Endothelial cell of umbilical vein (primary cell): ENCODE results near the gene HADH. TPM values are rescaled to one million over a fixed set of nuclear protein-coding genes. Genes with fewer than 3 reads are reported as not detected.

Source experiments
- BruUV-seq: library from RNA; stranded (reverse); fragments of 400-500 nt; replicated peaks from 2 replicates; lab custom pipeline; 2021; lab: Mats Ljungman, UMichigan
- CTCF ChIA-PET: fragments of 300-600, 350-600 bp; sonication (Branson Sonifier 250); formaldehyde crosslinking; loops from one replicate; lab custom pipeline; 2021; ENCODE audit warnings: antibody characterized with exemption, inconsistent platforms; lab: Charles Lee
- POLR2A ChIA-PET: fragments of 300-600, 350-600 bp; sonication (Branson Sonifier 250); formaldehyde crosslinking; loops from one replicate; lab custom pipeline; 2021; ENCODE audit warnings: antibody characterized with exemption, inconsistent platforms; lab: Charles Lee
- DNase-seq: peaks from one replicate; pipeline ENCODE4 v3.0.0-alpha.2; 2011; ENCODE audit warnings: low read depth, low spot score
- FAIRE-seq: peaks from 2 replicates; lab custom pipeline; 2011; peaks lifted over from hg19 to GRCh38; lab: Jason Lieb, UNC
- H2AFZ ChIP-seq: 2 replicates; pipeline ENCODE4 v1.6.0; 2012; ENCODE audit warnings: low read depth, low read length, control low read depth, inconsistent platforms
- H3K27ac ChIP-seq: 2 replicates; pipeline ENCODE4 v1.5.1; 2011; ENCODE audit warnings: low read depth, mild to moderate bottlenecking, control low read depth, low read length, moderate library complexity; ENCODE audit not compliant: insufficient read depth
- H3K27me3 ChIP-seq, 2 experiments: 2 replicates each; pipeline versions ENCODE4 v1.6.0 to v1.6.1; 2011; ENCODE audit warnings: low read length in 2 of 2, mixed read lengths in 1 of 2; ENCODE audit not compliant: control insufficient read depth in 2 of 2, insufficient read depth in 2 of 2
- H3K36me3 ChIP-seq, 2 experiments: 2 replicates in 1 of 2; 3 replicates in 1 of 2; pipeline ENCODE4 v1.5.1; 2011; ENCODE audit warnings: low read length in 2 of 2, mild to moderate bottlenecking in 1 of 2, moderate library complexity in 1 of 2; ENCODE audit not compliant: control insufficient read depth in 2 of 2, insufficient read depth in 2 of 2; ENCODE audit errors: extremely low read depth in 1 of 2
- H3K4me1 ChIP-seq: 3 replicates; pipeline ENCODE4 v1.5.1; 2011; ENCODE audit warnings: mild to moderate bottlenecking, low read length; ENCODE audit not compliant: control insufficient read depth, insufficient read depth; ENCODE audit errors: extremely low read depth
- H3K4me2 ChIP-seq: 2 replicates; pipeline ENCODE4 v1.6.1; 2011; ENCODE audit warnings: low read length, control low read depth, mixed read lengths; ENCODE audit not compliant: insufficient read depth
- H3K4me3 ChIP-seq, 3 experiments: fragments of 200-600 bp in 1 of 3; sonication (generic), shearing (Covaris generic) in 1 of 3; replicated peaks in 1 of 3; 2 replicates each; pipeline ENCODE4 v1.5.1; 2011 to 2016; ENCODE audit warnings: control low read depth in 3 of 3, low read length in 3 of 3, mild to moderate bottlenecking in 2 of 3, inconsistent platforms in 1 of 3, low read depth in 1 of 3, moderate library complexity in 1 of 3; ENCODE audit not compliant: insufficient read depth in 1 of 3
- H3K79me2 ChIP-seq: 2 replicates; pipeline ENCODE4 v1.6.0; 2012; ENCODE audit warnings: low read length, inconsistent platforms; ENCODE audit not compliant: control insufficient read depth, insufficient read depth
- H3K9ac ChIP-seq: replicated peaks from 2 replicates; pipeline ENCODE3; 2011; ENCODE audit warnings: low read length, control low read depth; ENCODE audit not compliant: insufficient read depth; ENCODE audit errors: extremely low read depth
- H3K9me1 ChIP-seq: replicated peaks from 3 replicates; pipeline ENCODE4 v1.6.0; 2011; ENCODE audit warnings: mild to moderate bottlenecking, low read length; ENCODE audit not compliant: control insufficient read depth, insufficient read depth; ENCODE audit errors: extremely low read depth
- H3K9me3 ChIP-seq: replicated peaks from 2 replicates; pipeline ENCODE4 v1.5.1; 2012; ENCODE audit warnings: low read length, inconsistent platforms; ENCODE audit not compliant: control insufficient read depth, insufficient read depth
- H4K20me1 ChIP-seq: replicated peaks from 2 replicates; pipeline ENCODE3; 2011; ENCODE audit warnings: mild to moderate bottlenecking, low read length; ENCODE audit not compliant: control insufficient read depth, insufficient read depth; ENCODE audit errors: extremely low read depth
- EZH2 ChIP-seq: IDR thresholded peaks from 2 replicates; pipeline ENCODE4 v1.6.1; 2012; ENCODE audit warnings: borderline replicate concordance, low read depth, mild to moderate bottlenecking, moderate library complexity, low read length, inconsistent platforms; ENCODE audit not compliant: severe bottlenecking
- FOS ChIP-seq: IDR thresholded peaks from 2 replicates; pipeline ENCODE4 v1.6.1; 2011; ENCODE audit warnings: mild to moderate bottlenecking, low read length, moderate library complexity, borderline replicate concordance; ENCODE audit not compliant: insufficient read depth
- GATA2 ChIP-seq: IDR thresholded peaks from 2 replicates; pipeline ENCODE4 v1.7.0; 2011; ENCODE audit warnings: low read depth, mild to moderate bottlenecking, moderate library complexity, mixed read lengths, low read length; ENCODE audit not compliant: insufficient read length, insufficient read depth
- JUN ChIP-seq: IDR thresholded peaks from 2 replicates; pipeline ENCODE4 v1.6.1; 2011; ENCODE audit warnings: borderline replicate concordance, low read depth; ENCODE audit not compliant: insufficient read length, insufficient read depth
- MYC ChIP-seq: IDR thresholded peaks from one replicate; pipeline ENCODE4 v1.6.1; 2011; ENCODE audit warnings: mild to moderate bottlenecking, low read depth, low read length
- POLR2A ChIP-seq: IDR thresholded peaks from 2 replicates; pipeline ENCODE4 v1.6.1; 2012; ENCODE audit warnings: low read depth, mild to moderate bottlenecking, control low read depth, low read length
- POLR2AphosphoS5 ChIP-seq: IDR thresholded peaks from 2 replicates; pipeline ENCODE4 v1.6.1; 2012; ENCODE audit warnings: low read depth, mild to moderate bottlenecking, control low read depth, low read length, moderate library complexity; ENCODE audit not compliant: insufficient read depth
- dilution Hi-C: fragments of 300-500 bp; cut with MboI; formaldehyde crosslinking; loops from one replicate; pipeline ENCODE4 v1.15.0; 2019; ENCODE audit warnings: low sequenced_read_pairs; ENCODE audit not compliant: extremely low pct_ligation_motif_present
- intact Hi-C: fragments of 100-400 bp; cut with micrococcal nuclease; formaldehyde crosslinking; loops from one replicate; pipeline ENCODE4 v1.10.0; 2022
- polyA plus RNA-seq, 4 experiments: library from polyadenylated mRNA; depleted of rRNA in 3 of 4; stranded (reverse) in 3 of 4; unstranded in 1 of 4; fragments of >200 nt; gene quantifications; 2 replicates each; pipeline versions ENCODE4 v1.2.1 to v1.2.3, GENCODE V29; 2011 to 2012; ENCODE audit warnings: missing spikeins in 1 of 4
- total RNA-seq: library from RNA; stranded (reverse); gene quantifications from 2 replicates; pipeline ENCODE4 v1.2.3, GENCODE V29; 2021
- TF ChIP-seq, protein P1 (sequence below), 2 donors: IDR thresholded peaks; 1 replicate in 1 of 2; 2 replicates in 1 of 2; pipeline ENCODE4 v1.5.1; 2011; ENCODE audit warnings: low read length in 2 of 2, mild to moderate bottlenecking in 2 of 2, moderate library complexity in 2 of 2, control low read depth in 1 of 2, inconsistent platforms in 1 of 2, low read depth in 1 of 2; ENCODE audit not compliant: insufficient read depth in 1 of 2; ENCODE audit errors: extremely low read depth in 1 of 2
- TF ChIP-seq, protein P2 (sequence below): IDR thresholded peaks from 2 replicates; pipeline ENCODE4 v1.6.1; 2011; ENCODE audit not compliant: insufficient read depth, insufficient read length

HADH gene
- total and polyA plus RNA-seq, 2 donors (not counting 3 experiments of a cell fraction or from before 2014, with no cell fraction given), result 19.2 to 20.3 TPM

DNA sequence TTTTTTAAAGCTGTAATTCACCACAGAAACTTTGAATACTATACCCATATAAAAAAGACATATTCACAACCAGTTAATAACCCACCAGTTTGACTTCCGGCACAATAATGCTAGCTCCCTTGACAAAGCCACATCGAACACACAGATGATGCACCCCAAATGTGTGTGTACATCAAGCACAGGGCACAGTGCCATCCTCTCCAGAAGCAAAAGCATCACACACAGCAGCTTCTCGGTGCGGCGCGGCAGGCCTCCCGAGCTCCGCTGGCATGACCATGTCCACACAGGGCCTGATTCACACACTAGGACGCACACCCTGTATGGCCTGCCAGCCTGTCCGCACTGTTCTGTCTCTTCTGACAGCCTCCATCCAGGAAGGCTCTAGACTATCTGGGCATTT is 91.1 kb downstream of the HADH start:
- Histone ChIP-seq H3K27ac (no peak overlapping the region), H2AFZ (no peak overlapping the region), H3K9me3 (no peaks in the 10 kb centered on the region), H3K27me3 (peaks cover 2% of the 10 kb centered on the region in 2 experiments), H3K9me1 (no peaks in the 10 kb centered on the region), H3K36me3 (no peaks in the 10 kb centered on the region), H3K4me1 (no peaks in the 10 kb centered on the region), H3K79me2 (no peaks in the 10 kb centered on the region), H3K4me2 (no peak overlapping the region), H3K4me3 (no peak overlapping the region), H4K20me1 (no peaks in the 10 kb centered on the region), H3K9ac (no peak overlapping the region)
- intact Hi-C loops, result no loop called here
- dilution Hi-C loops, result no loop called here
- no peak for FAIRE-seq
- BruUV-seq, result no TSS peak
- no peak for DNase-seq
- TF ChIP-seq EZH2 (no peak), FOS (no peak), GATA2 (no peak), POLR2AphosphoS5 (no peak), MYC (no peak), JUN (no peak), POLR2A (no peak)
- TF ChIP-seq, protein P1, sequence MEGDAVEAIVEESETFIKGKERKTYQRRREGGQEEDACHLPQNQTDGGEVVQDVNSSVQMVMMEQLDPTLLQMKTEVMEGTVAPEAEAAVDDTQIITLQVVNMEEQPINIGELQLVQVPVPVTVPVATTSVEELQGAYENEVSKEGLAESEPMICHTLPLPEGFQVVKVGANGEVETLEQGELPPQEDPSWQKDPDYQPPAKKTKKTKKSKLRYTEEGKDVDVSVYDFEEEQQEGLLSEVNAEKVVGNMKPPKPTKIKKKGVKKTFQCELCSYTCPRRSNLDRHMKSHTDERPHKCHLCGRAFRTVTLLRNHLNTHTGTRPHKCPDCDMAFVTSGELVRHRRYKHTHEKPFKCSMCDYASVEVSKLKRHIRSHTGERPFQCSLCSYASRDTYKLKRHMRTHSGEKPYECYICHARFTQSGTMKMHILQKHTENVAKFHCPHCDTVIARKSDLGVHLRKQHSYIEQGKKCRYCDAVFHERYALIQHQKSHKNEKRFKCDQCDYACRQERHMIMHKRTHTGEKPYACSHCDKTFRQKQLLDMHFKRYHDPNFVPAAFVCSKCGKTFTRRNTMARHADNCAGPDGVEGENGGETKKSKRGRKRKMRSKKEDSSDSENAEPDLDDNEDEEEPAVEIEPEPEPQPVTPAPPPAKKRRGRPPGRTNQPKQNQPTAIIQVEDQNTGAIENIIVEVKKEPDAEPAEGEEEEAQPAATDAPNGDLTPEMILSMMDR (IDR thresholded peaks at IDR 0.05; ENCODE audit: extremely low read depth in 1 of 2, insufficient read depth in 1 of 2, low read depth in 1 of 2, low read length in 2 of 2), result no peak
- TF ChIP-seq, protein P2, sequence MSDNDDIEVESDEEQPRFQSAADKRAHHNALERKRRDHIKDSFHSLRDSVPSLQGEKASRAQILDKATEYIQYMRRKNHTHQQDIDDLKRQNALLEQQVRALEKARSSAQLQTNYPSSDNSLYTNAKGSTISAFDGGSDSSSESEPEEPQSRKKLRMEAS, result no peak
- ChIA-PET CTCF (no interaction called here), POLR2A (no interaction called here)
